Measurements from ENCODE around the gene WNK2. TPM values are rescaled to one million over a fixed set of nuclear protein-coding genes. Genes with fewer than 3 reads are reported as not detected.
"Not testable (repeated sequence)": the region's sequence is repeated elsewhere in the genome, so short reads cannot be mapped to it uniquely, and the experiment has no call there.

WNK2 gene
- not detected in 2 replicates for total RNA-seq (2014; rRNA removed; shearing (Covaris generic))

GRCh38 chr9:93183663-93184431, at the start of gene WNK2:
Gene WNK2 (plus strand): TSS chr9:93184139. CDS start chr9:93184930, 791 bp downstream.
- Histone ChIP-seq H3K27ac (no peak within 1 kb of the TSS), H3K27me3 (peaks cover 29% of the 10 kb centered on the region), H3K4me3 (no peak within 1 kb of the TSS), H3K4me1 (no peaks in the 10 kb centered on the region), H3K9me3 (replicated peaks) (no peaks in the 10 kb centered on the region), H3K36me3 (no peaks in the 10 kb centered on the region)
- DNase-seq, result no peak

GRCh38 chr9:93134740-93135444, 49.0 kb upstream of the WNK2 start:
- Histone ChIP-seq H3K4me1 (peaks cover 33% of the 10 kb centered on the region), H3K27ac (peak overlapping the region; percentile 27; the same call in 1 of the 2 replicates), H3K4me3 (peak overlapping the region; percentile 79), H3K27me3 (no peaks in the 10 kb centered on the region), H3K9me3 (replicated peaks) (no peaks in the 10 kb centered on the region), H3K36me3 (no peaks in the 10 kb centered on the region)
- peak in 1 of 2 experiments; percentile 26 for DNase-seq

GRCh38 chr9:93136011-93136440, 47.9 kb upstream of the WNK2 start:
- Histone ChIP-seq H3K9me3 (replicated peaks) (no peaks in the 10 kb centered on the region), H3K27ac (no peak overlapping the region), H3K36me3 (no peaks in the 10 kb centered on the region), H3K4me3 (0 out of 2 replicates have a peak overlapping the region, but pooled peaks have one; percentile 10), H3K27me3 (no peaks in the 10 kb centered on the region), H3K4me1 (peaks cover 34% of the 10 kb centered on the region)
- DNase-seq, result peak; percentile 43 to 64

- DNase-seq, result no peak
- Histone ChIP-seq H3K9me3 (replicated peaks) (no peaks in the 10 kb centered on the region), H3K27ac (no peak overlapping the region), H3K4me3 (no peak overlapping the region), H3K4me1 (peaks cover 34% of the 10 kb centered on the region), H3K27me3 (no peaks in the 10 kb centered on the region), H3K36me3 (no peaks in the 10 kb centered on the region)
Measured at GRCh38 chr9:93137362-93137761, 46.6 kb upstream of the WNK2 start.

GRCh38 chr9:93138171-93138764, 45.7 kb upstream of the WNK2 start:
- no peaks in the 10 kb centered on the region for H3K9me3 ChIP-seq (replicated peaks)
- 0 out of 2 replicates have a peak, but pooled peaks cover 3% of the 10 kb centered on the region for H3K27me3 ChIP-seq
- no peak for DNase-seq
- peaks cover 27% of the 10 kb centered on the region for H3K4me1 ChIP-seq
- H3K4me3 ChIP-seq, result no peak overlapping the region
- H3K36me3 ChIP-seq, result no peaks in the 10 kb centered on the region
- no peak overlapping the region for H3K27ac ChIP-seq

GRCh38 chr9:93139365-93140182, 44.4 kb upstream of the WNK2 start:
- Histone ChIP-seq H3K36me3 (no peaks in the 10 kb centered on the region), H3K4me3 (no peak overlapping the region), H3K9me3 (replicated peaks) (no peaks in the 10 kb centered on the region), H3K27ac (no peak overlapping the region), H3K27me3 (0 out of 2 replicates have a peak, but pooled peaks cover 3% of the 10 kb centered on the region), H3K4me1 (peaks cover 33% of the 10 kb centered on the region)
- DNase-seq, result peak; percentile 45 to 53

- Histone ChIP-seq H3K36me3 (no peaks in the 10 kb centered on the region), H3K27me3 (0 out of 2 replicates have a peak, but pooled peaks cover 3% of the 10 kb centered on the region), H3K4me3 (no peak overlapping the region), H3K27ac (no peak overlapping the region), H3K9me3 (replicated peaks) (no peaks in the 10 kb centered on the region), H3K4me1 (peaks cover 16% of the 10 kb centered on the region)
- no peak for DNase-seq
Measured at GRCh38 chr9:93141771-93142483, 42.0 kb upstream of the WNK2 start.

- 0 out of 2 replicates have a peak, but pooled peaks cover 3% of the 10 kb centered on the region for H3K27me3 ChIP-seq
- no peaks in the 10 kb centered on the region for H3K9me3 ChIP-seq (replicated peaks)
- peaks cover 16% of the 10 kb centered on the region for H3K4me1 ChIP-seq
- peak overlapping the region; percentile 15 for H3K4me3 ChIP-seq
- no peaks in the 10 kb centered on the region for H3K36me3 ChIP-seq
- DNase-seq, result peak; percentile 31 to 56
- no peak overlapping the region for H3K27ac ChIP-seq
Measured at GRCh38 chr9:93143830-93144530, 40.0 kb upstream of the WNK2 start.

- H3K27me3 ChIP-seq; H3K9me3 ChIP-seq (replicated peaks); H3K4me1 ChIP-seq; H3K27ac ChIP-seq; H3K36me3 ChIP-seq; DNase-seq; H3K4me3 ChIP-seq: not testable (repeated sequence)
Measured at GRCh38 chr9:93146696-93147095, 37.2 kb upstream of the WNK2 start.

- no peak for DNase-seq
- Histone ChIP-seq H3K27me3 (peaks cover 3% of the 10 kb centered on the region; the same call in 1 of the 2 replicates), H3K9me3 (replicated peaks) (no peaks in the 10 kb centered on the region), H3K4me3 (no peak overlapping the region), H3K36me3 (no peaks in the 10 kb centered on the region), H3K27ac (no peak overlapping the region), H3K4me1 (peaks cover 8% of the 10 kb centered on the region; the same call in 1 of the 2 replicates)
Measured at GRCh38 chr9:93147632-93148031, 36.3 kb upstream of the WNK2 start.

- Histone ChIP-seq H3K27ac (no peak overlapping the region), H3K9me3 (replicated peaks) (no peaks in the 10 kb centered on the region)
Measured at GRCh38 chr9:93148721-93149120, 35.2 kb upstream of the WNK2 start.

GRCh38 chr9:93149361-93149760, 34.6 kb upstream of the WNK2 start:
- H3K27ac ChIP-seq, result no peak overlapping the region
- no peak for DNase-seq
- 0 out of 2 replicates have a peak, but pooled peaks cover under 1% of the 10 kb centered on the region for H3K4me1 ChIP-seq
- peaks cover 2% of the 10 kb centered on the region; the same call in 1 of the 2 replicates for H3K27me3 ChIP-seq
- no peak overlapping the region for H3K4me3 ChIP-seq
- no peaks in the 10 kb centered on the region for H3K36me3 ChIP-seq
- no peaks in the 10 kb centered on the region for H3K9me3 ChIP-seq (replicated peaks)

More at GRCh38 chr9:93148721-93149120, 35.2 kb upstream of the WNK2 start:
- DNase-seq, result no peak
- no peak overlapping the region for H3K4me3 ChIP-seq
- H3K36me3 ChIP-seq, result no peaks in the 10 kb centered on the region
- H3K4me1 ChIP-seq, result peaks cover 7% of the 10 kb centered on the region; the same call in 1 of the 2 replicates
- peaks cover 2% of the 10 kb centered on the region; the same call in 1 of the 2 replicates for H3K27me3 ChIP-seq

Data from SJCRH30 (cell line).